ENCODE results near the gene EFCAB8. TPM values are rescaled to one million over a fixed set of nuclear protein-coding genes. Genes with fewer than 3 reads are reported as not detected.

The EFCAB8 gene
- total RNA-seq, 2 experiments from 2014 or later = not detected

GRCh38 chr20:32891491-32891890 is 32.8 kb downstream of the EFCAB8 start:
- no peak overlapping the region for H3K4me3 ChIP-seq (ENCODE audit: low read depth, low read length, poor library complexity, severe bottlenecking)
- no TSS peak for BruUV-seq (replicated peaks)
- no peaks in the 10 kb centered on the region for H3K9me2 ChIP-seq (ENCODE audit: insufficient read depth, low read length)
- H3K9me3 ChIP-seq (ENCODE audit: low read length) = no peaks in the 10 kb centered on the region
- ChIA-PET POLR2A (no interaction called here), CTCF (ENCODE audit: unreplicated experiment) (no interaction called here)
- no peaks in the 10 kb centered on the region for H3K4me1 ChIP-seq (ENCODE audit: insufficient read depth, low read length, poor library complexity, severe bottlenecking)
- H2AFZ ChIP-seq (ENCODE audit: low read length) = no peak overlapping the region
- intact Hi-C loops (cut with micrococcal nuclease; ENCODE audit: unreplicated experiment) = no loop called here
- H3K27ac ChIP-seq (ENCODE audit: low read depth, low read length, poor library complexity, severe bottlenecking) = no peak overlapping the region
- no peak overlapping the region for H3K4me2 ChIP-seq (ENCODE audit: low read length)
- DNase-seq (ENCODE audit: low spot score) = no peak
- H3K79me2 ChIP-seq (ENCODE audit: insufficient read depth, low read depth, low read length) = no peaks in the 10 kb centered on the region
- no peaks in the 10 kb centered on the region for H3K36me3 ChIP-seq (ENCODE audit: insufficient read depth, low read length)
- no peaks in the 10 kb centered on the region for H4K20me1 ChIP-seq (ENCODE audit: insufficient read depth, low read length)
- TF ChIP-seq CTCF (conservative IDR thresholded peaks at IDR 0.05; ENCODE audit: low read length) (no peak), EZH2phosphoT487 (IDR thresholded peaks at IDR 0.05; ENCODE audit: borderline replicate concordance, low read depth, low read length) (no peak)

- no peak for DNase-seq (ENCODE audit: low spot score)
- Histone ChIP-seq H3K79me2 (ENCODE audit: insufficient read depth, low read depth, low read length) (no peaks in the 10 kb centered on the region), H3K27ac (ENCODE audit: low read depth, low read length, poor library complexity, severe bottlenecking) (no peak overlapping the region), H3K4me1 (ENCODE audit: insufficient read depth, low read length, poor library complexity, severe bottlenecking) (no peaks in the 10 kb centered on the region), H3K9me2 (ENCODE audit: insufficient read depth, low read length) (no peaks in the 10 kb centered on the region), H3K4me3 (ENCODE audit: low read depth, low read length, poor library complexity, severe bottlenecking) (no peak overlapping the region), H3K36me3 (ENCODE audit: insufficient read depth, low read length) (no peaks in the 10 kb centered on the region), H3K4me2 (ENCODE audit: low read length) (no peak overlapping the region), H2AFZ (ENCODE audit: low read length) (no peak overlapping the region), H4K20me1 (ENCODE audit: insufficient read depth, low read length) (no peaks in the 10 kb centered on the region), H3K9me3 (ENCODE audit: low read length) (no peaks in the 10 kb centered on the region)
- intact Hi-C loops (cut with micrococcal nuclease; ENCODE audit: unreplicated experiment) = no loop called here
- no TSS peak for BruUV-seq (replicated peaks)
- no peak for TF ChIP-seq EZH2phosphoT487 (IDR thresholded peaks at IDR 0.05; ENCODE audit: borderline replicate concordance, low read depth, low read length)
- CTCF ChIA-PET (ENCODE audit: unreplicated experiment) = interaction anchor here (0.5 kb wide), 1 partner anchor 357 kb away, joined by 3 read pairs; no protein-coding TSS in a partner anchor
- POLR2A ChIA-PET = interaction anchor here (0.7 kb wide), 1 partner anchor 10 kb away, joined by 3 read pairs; no protein-coding TSS in a partner anchor
Observed at GRCh38 chr20:32891926-32892660, 33.4 kb downstream of the EFCAB8 start.

GRCh38 chr20:32893263-32894025 is 34.7 kb downstream of the EFCAB8 start:
- no peaks in the 10 kb centered on the region for H3K4me1 ChIP-seq (ENCODE audit: insufficient read depth, low read length, poor library complexity, severe bottlenecking)
- BruUV-seq (replicated peaks) = no TSS peak
- no peak overlapping the region for H2AFZ ChIP-seq (ENCODE audit: low read length)
- no peaks in the 10 kb centered on the region for H3K36me3 ChIP-seq (ENCODE audit: insufficient read depth, low read length)
- no peak overlapping the region for H3K4me2 ChIP-seq (ENCODE audit: low read length)
- no peaks in the 10 kb centered on the region for H3K79me2 ChIP-seq (ENCODE audit: insufficient read depth, low read depth, low read length)
- H4K20me1 ChIP-seq (ENCODE audit: insufficient read depth, low read length) = no peaks in the 10 kb centered on the region
- no peak overlapping the region for H3K4me3 ChIP-seq (ENCODE audit: low read depth, low read length, poor library complexity, severe bottlenecking)
- no peak overlapping the region for H3K27ac ChIP-seq (ENCODE audit: low read depth, low read length, poor library complexity, severe bottlenecking)
- POLR2A ChIA-PET = no interaction called here
- intact Hi-C loops (cut with micrococcal nuclease; ENCODE audit: unreplicated experiment) = no loop called here
- CTCF ChIA-PET (ENCODE audit: unreplicated experiment) = no interaction called here
- no peaks in the 10 kb centered on the region for H3K9me2 ChIP-seq (ENCODE audit: insufficient read depth, low read length)
- TF ChIP-seq EZH2phosphoT487 (IDR thresholded peaks at IDR 0.05; ENCODE audit: borderline replicate concordance, low read depth, low read length) (no peak), CTCF (conservative IDR thresholded peaks at IDR 0.05; ENCODE audit: low read length) (no peak)
- DNase-seq (ENCODE audit: low spot score) = no peak
- no peaks in the 10 kb centered on the region for H3K9me3 ChIP-seq (ENCODE audit: low read length)

All from OCI-LY7 (cell line).